Endothelial cell of umbilical vein (primary cell): Measurements from ENCODE around the gene BRD1. TPM values are rescaled to one million over a fixed set of nuclear protein-coding genes. Genes with fewer than 3 reads are reported as not detected.

Source experiments
- BruUV-seq: library from RNA; stranded (reverse); fragments of 400-500 nt; replicated peaks from 2 replicates; lab custom pipeline; 2021; lab: Mats Ljungman, UMichigan
- CTCF ChIA-PET: fragments of 300-600, 350-600 bp; sonication (Branson Sonifier 250); formaldehyde crosslinking; loops from one replicate; lab custom pipeline; 2021; ENCODE audit warnings: antibody characterized with exemption, inconsistent platforms; lab: Charles Lee
- POLR2A ChIA-PET: fragments of 300-600, 350-600 bp; sonication (Branson Sonifier 250); formaldehyde crosslinking; loops from one replicate; lab custom pipeline; 2021; ENCODE audit warnings: antibody characterized with exemption, inconsistent platforms; lab: Charles Lee
- DNase-seq: peaks from one replicate; pipeline ENCODE4 v3.0.0-alpha.2; 2011; ENCODE audit warnings: low read depth, low spot score
- FAIRE-seq: peaks from 2 replicates; lab custom pipeline; 2011; peaks lifted over from hg19 to GRCh38; lab: Jason Lieb, UNC
- H2AFZ ChIP-seq: 2 replicates; pipeline ENCODE4 v1.6.0; 2012; ENCODE audit warnings: low read depth, low read length, control low read depth, inconsistent platforms
- H3K27ac ChIP-seq: 2 replicates; pipeline ENCODE4 v1.5.1; 2011; ENCODE audit warnings: low read depth, mild to moderate bottlenecking, control low read depth, low read length, moderate library complexity; ENCODE audit not compliant: insufficient read depth
- H3K27me3 ChIP-seq, 2 experiments: 2 replicates each; pipeline versions ENCODE4 v1.6.0 to v1.6.1; 2011; ENCODE audit warnings: low read length in 2 of 2, mixed read lengths in 1 of 2; ENCODE audit not compliant: control insufficient read depth in 2 of 2, insufficient read depth in 2 of 2
- H3K36me3 ChIP-seq, 2 experiments: 2 replicates in 1 of 2; 3 replicates in 1 of 2; pipeline ENCODE4 v1.5.1; 2011; ENCODE audit warnings: low read length in 2 of 2, mild to moderate bottlenecking in 1 of 2, moderate library complexity in 1 of 2; ENCODE audit not compliant: control insufficient read depth in 2 of 2, insufficient read depth in 2 of 2; ENCODE audit errors: extremely low read depth in 1 of 2
- H3K4me1 ChIP-seq: 3 replicates; pipeline ENCODE4 v1.5.1; 2011; ENCODE audit warnings: mild to moderate bottlenecking, low read length; ENCODE audit not compliant: control insufficient read depth, insufficient read depth; ENCODE audit errors: extremely low read depth
- H3K4me2 ChIP-seq: 2 replicates; pipeline ENCODE4 v1.6.1; 2011; ENCODE audit warnings: low read length, control low read depth, mixed read lengths; ENCODE audit not compliant: insufficient read depth
- H3K4me3 ChIP-seq, 3 experiments: fragments of 200-600 bp in 1 of 3; sonication (generic), shearing (Covaris generic) in 1 of 3; replicated peaks in 1 of 3; 2 replicates each; pipeline ENCODE4 v1.5.1; 2011 to 2016; ENCODE audit warnings: control low read depth in 3 of 3, low read length in 3 of 3, mild to moderate bottlenecking in 2 of 3, inconsistent platforms in 1 of 3, low read depth in 1 of 3, moderate library complexity in 1 of 3; ENCODE audit not compliant: insufficient read depth in 1 of 3
- H3K79me2 ChIP-seq: 2 replicates; pipeline ENCODE4 v1.6.0; 2012; ENCODE audit warnings: low read length, inconsistent platforms; ENCODE audit not compliant: control insufficient read depth, insufficient read depth
- H3K9ac ChIP-seq: replicated peaks from 2 replicates; pipeline ENCODE3; 2011; ENCODE audit warnings: low read length, control low read depth; ENCODE audit not compliant: insufficient read depth; ENCODE audit errors: extremely low read depth
- H3K9me1 ChIP-seq: replicated peaks from 3 replicates; pipeline ENCODE4 v1.6.0; 2011; ENCODE audit warnings: mild to moderate bottlenecking, low read length; ENCODE audit not compliant: control insufficient read depth, insufficient read depth; ENCODE audit errors: extremely low read depth
- H3K9me3 ChIP-seq: replicated peaks from 2 replicates; pipeline ENCODE4 v1.5.1; 2012; ENCODE audit warnings: low read length, inconsistent platforms; ENCODE audit not compliant: control insufficient read depth, insufficient read depth
- H4K20me1 ChIP-seq: replicated peaks from 2 replicates; pipeline ENCODE3; 2011; ENCODE audit warnings: mild to moderate bottlenecking, low read length; ENCODE audit not compliant: control insufficient read depth, insufficient read depth; ENCODE audit errors: extremely low read depth
- EZH2 ChIP-seq: IDR thresholded peaks from 2 replicates; pipeline ENCODE4 v1.6.1; 2012; ENCODE audit warnings: borderline replicate concordance, low read depth, mild to moderate bottlenecking, moderate library complexity, low read length, inconsistent platforms; ENCODE audit not compliant: severe bottlenecking
- FOS ChIP-seq: IDR thresholded peaks from 2 replicates; pipeline ENCODE4 v1.6.1; 2011; ENCODE audit warnings: mild to moderate bottlenecking, low read length, moderate library complexity, borderline replicate concordance; ENCODE audit not compliant: insufficient read depth
- GATA2 ChIP-seq: IDR thresholded peaks from 2 replicates; pipeline ENCODE4 v1.7.0; 2011; ENCODE audit warnings: low read depth, mild to moderate bottlenecking, moderate library complexity, mixed read lengths, low read length; ENCODE audit not compliant: insufficient read length, insufficient read depth
- JUN ChIP-seq: IDR thresholded peaks from 2 replicates; pipeline ENCODE4 v1.6.1; 2011; ENCODE audit warnings: borderline replicate concordance, low read depth; ENCODE audit not compliant: insufficient read length, insufficient read depth
- MYC ChIP-seq: IDR thresholded peaks from one replicate; pipeline ENCODE4 v1.6.1; 2011; ENCODE audit warnings: mild to moderate bottlenecking, low read depth, low read length
- POLR2A ChIP-seq: IDR thresholded peaks from 2 replicates; pipeline ENCODE4 v1.6.1; 2012; ENCODE audit warnings: low read depth, mild to moderate bottlenecking, control low read depth, low read length
- POLR2AphosphoS5 ChIP-seq: IDR thresholded peaks from 2 replicates; pipeline ENCODE4 v1.6.1; 2012; ENCODE audit warnings: low read depth, mild to moderate bottlenecking, control low read depth, low read length, moderate library complexity; ENCODE audit not compliant: insufficient read depth
- dilution Hi-C: fragments of 300-500 bp; cut with MboI; formaldehyde crosslinking; loops from one replicate; pipeline ENCODE4 v1.15.0; 2019; ENCODE audit warnings: low sequenced_read_pairs; ENCODE audit not compliant: extremely low pct_ligation_motif_present
- intact Hi-C: fragments of 100-400 bp; cut with micrococcal nuclease; formaldehyde crosslinking; loops from one replicate; pipeline ENCODE4 v1.10.0; 2022
- polyA plus RNA-seq, 4 experiments: library from polyadenylated mRNA; depleted of rRNA in 3 of 4; stranded (reverse) in 3 of 4; unstranded in 1 of 4; fragments of >200 nt; gene quantifications; 2 replicates each; pipeline versions ENCODE4 v1.2.1 to v1.2.3, GENCODE V29; 2011 to 2012; ENCODE audit warnings: missing spikeins in 1 of 4
- total RNA-seq: library from RNA; stranded (reverse); gene quantifications from 2 replicates; pipeline ENCODE4 v1.2.3, GENCODE V29; 2021
- TF ChIP-seq, protein P1 (sequence below), 2 donors: IDR thresholded peaks; 1 replicate in 1 of 2; 2 replicates in 1 of 2; pipeline ENCODE4 v1.5.1; 2011; ENCODE audit warnings: low read length in 2 of 2, mild to moderate bottlenecking in 2 of 2, moderate library complexity in 2 of 2, control low read depth in 1 of 2, inconsistent platforms in 1 of 2, low read depth in 1 of 2; ENCODE audit not compliant: insufficient read depth in 1 of 2; ENCODE audit errors: extremely low read depth in 1 of 2
- TF ChIP-seq, protein P2 (sequence below): IDR thresholded peaks from 2 replicates; pipeline ENCODE4 v1.6.1; 2011; ENCODE audit not compliant: insufficient read depth, insufficient read length

Gene BRD1
- total and polyA plus RNA-seq, 2 donors (not counting 3 experiments of a cell fraction or from before 2014, with no cell fraction given), result 8.1 to 41.1 TPM

DNA sequence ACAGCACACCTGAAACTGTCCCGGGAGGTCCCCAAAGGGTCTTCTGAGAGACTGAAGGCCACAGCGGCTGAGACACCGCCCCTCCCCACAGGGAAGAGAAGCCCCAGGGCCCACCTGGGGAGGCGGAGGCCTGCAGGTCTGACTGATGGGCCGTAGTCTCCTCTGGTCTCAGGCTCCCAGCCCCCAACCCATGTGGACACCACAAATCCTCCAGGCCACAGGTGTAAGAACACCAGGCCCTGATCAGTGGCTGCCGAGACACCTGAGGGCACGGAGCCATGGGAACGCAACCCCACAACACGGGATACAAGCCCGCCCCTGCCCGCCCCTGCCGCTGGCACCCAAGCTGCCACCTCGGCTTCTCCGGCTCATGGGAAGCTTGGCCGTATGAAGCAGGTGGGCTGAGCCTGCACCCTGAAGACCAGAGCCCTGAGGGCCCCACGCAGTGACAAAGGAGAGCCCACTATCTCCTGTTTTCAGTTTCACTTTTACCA, 46.3 kb downstream of the BRD1 start:
- no peaks in the 10 kb centered on the region for H3K4me1 ChIP-seq
- H2AFZ ChIP-seq, result no peak overlapping the region
- H3K9me1 ChIP-seq, result no peaks in the 10 kb centered on the region
- H3K4me2 ChIP-seq, result no peak overlapping the region
- H3K9ac ChIP-seq, result no peak overlapping the region
- dilution Hi-C loops (no loop called here), intact Hi-C loops (no loop called here)
- H3K79me2 ChIP-seq, result peaks cover 66% of the 10 kb centered on the region
- no peak overlapping the region for H3K27ac ChIP-seq
- POLR2A ChIA-PET, result no interaction called here
- CTCF ChIA-PET, result no interaction called here
- H3K9me3 ChIP-seq, result no peaks in the 10 kb centered on the region
- peaks cover 3% of the 10 kb centered on the region for H4K20me1 ChIP-seq
- no TSS peak for BruUV-seq
- peaks cover 16 to 47% of the 10 kb centered on the region in 2 experiments for H3K36me3 ChIP-seq
- no peaks in the 10 kb centered on the region for H3K27me3 ChIP-seq
- H3K4me3 ChIP-seq, result no peak overlapping the region
- FAIRE-seq, result no peak
- no peak for DNase-seq
- TF ChIP-seq MYC (no peak), JUN (no peak), GATA2 (no peak), EZH2 (no peak), FOS (no peak), POLR2A (no peak), POLR2AphosphoS5 (no peak)
- TF ChIP-seq, protein P1, sequence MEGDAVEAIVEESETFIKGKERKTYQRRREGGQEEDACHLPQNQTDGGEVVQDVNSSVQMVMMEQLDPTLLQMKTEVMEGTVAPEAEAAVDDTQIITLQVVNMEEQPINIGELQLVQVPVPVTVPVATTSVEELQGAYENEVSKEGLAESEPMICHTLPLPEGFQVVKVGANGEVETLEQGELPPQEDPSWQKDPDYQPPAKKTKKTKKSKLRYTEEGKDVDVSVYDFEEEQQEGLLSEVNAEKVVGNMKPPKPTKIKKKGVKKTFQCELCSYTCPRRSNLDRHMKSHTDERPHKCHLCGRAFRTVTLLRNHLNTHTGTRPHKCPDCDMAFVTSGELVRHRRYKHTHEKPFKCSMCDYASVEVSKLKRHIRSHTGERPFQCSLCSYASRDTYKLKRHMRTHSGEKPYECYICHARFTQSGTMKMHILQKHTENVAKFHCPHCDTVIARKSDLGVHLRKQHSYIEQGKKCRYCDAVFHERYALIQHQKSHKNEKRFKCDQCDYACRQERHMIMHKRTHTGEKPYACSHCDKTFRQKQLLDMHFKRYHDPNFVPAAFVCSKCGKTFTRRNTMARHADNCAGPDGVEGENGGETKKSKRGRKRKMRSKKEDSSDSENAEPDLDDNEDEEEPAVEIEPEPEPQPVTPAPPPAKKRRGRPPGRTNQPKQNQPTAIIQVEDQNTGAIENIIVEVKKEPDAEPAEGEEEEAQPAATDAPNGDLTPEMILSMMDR (IDR thresholded peaks at IDR 0.05; ENCODE audit: extremely low read depth in 1 of 2, insufficient read depth in 1 of 2, low read depth in 1 of 2, low read length in 2 of 2), result no peak
- TF ChIP-seq, protein P2, sequence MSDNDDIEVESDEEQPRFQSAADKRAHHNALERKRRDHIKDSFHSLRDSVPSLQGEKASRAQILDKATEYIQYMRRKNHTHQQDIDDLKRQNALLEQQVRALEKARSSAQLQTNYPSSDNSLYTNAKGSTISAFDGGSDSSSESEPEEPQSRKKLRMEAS, result no peak
